PFSK-1 (cell line): ENCODE results near the gene ALMS1.

Experiments used
- FOXP2 ChIP-seq: optimal IDR thresholded peaks from 2 replicates; pipeline ENCODE3; 2011; ENCODE audit warnings: borderline replicate concordance, control low read depth, inconsistent platforms; ENCODE audit not compliant: insufficient read depth; ENCODE audit errors: extremely low read length, extremely low read depth
- POLR2AphosphoS5 ChIP-seq: IDR thresholded peaks from 2 replicates; pipeline ENCODE4 v1.6.1; 2012; ENCODE audit warnings: low read depth, mild to moderate bottlenecking, control low read depth, low read length, moderate library complexity
- SIN3A ChIP-seq: IDR thresholded peaks from 2 replicates; pipeline ENCODE4 v1.6.1; 2012; ENCODE audit warnings: mild to moderate bottlenecking, low read length, moderate library complexity, borderline replicate concordance; ENCODE audit not compliant: insufficient read depth
- TAF1 ChIP-seq: IDR thresholded peaks from 2 replicates; pipeline ENCODE4 v1.6.1; 2012; ENCODE audit warnings: low read length, control low read depth, borderline replicate concordance; ENCODE audit not compliant: insufficient read depth
- TF ChIP-seq, protein P1 (sequence below), 2 experiments: IDR thresholded peaks; 2 replicates each; pipeline versions ENCODE4 v1.6.1 to v1.8.0; 2011 to 2012; ENCODE audit warnings: low read depth in 2 of 2, low read length in 2 of 2, control low read depth in 1 of 2, inconsistent platforms in 1 of 2, mild to moderate bottlenecking in 1 of 2, moderate library complexity in 1 of 2; ENCODE audit not compliant: insufficient read depth in 1 of 2

- TF ChIP-seq, protein P1, sequence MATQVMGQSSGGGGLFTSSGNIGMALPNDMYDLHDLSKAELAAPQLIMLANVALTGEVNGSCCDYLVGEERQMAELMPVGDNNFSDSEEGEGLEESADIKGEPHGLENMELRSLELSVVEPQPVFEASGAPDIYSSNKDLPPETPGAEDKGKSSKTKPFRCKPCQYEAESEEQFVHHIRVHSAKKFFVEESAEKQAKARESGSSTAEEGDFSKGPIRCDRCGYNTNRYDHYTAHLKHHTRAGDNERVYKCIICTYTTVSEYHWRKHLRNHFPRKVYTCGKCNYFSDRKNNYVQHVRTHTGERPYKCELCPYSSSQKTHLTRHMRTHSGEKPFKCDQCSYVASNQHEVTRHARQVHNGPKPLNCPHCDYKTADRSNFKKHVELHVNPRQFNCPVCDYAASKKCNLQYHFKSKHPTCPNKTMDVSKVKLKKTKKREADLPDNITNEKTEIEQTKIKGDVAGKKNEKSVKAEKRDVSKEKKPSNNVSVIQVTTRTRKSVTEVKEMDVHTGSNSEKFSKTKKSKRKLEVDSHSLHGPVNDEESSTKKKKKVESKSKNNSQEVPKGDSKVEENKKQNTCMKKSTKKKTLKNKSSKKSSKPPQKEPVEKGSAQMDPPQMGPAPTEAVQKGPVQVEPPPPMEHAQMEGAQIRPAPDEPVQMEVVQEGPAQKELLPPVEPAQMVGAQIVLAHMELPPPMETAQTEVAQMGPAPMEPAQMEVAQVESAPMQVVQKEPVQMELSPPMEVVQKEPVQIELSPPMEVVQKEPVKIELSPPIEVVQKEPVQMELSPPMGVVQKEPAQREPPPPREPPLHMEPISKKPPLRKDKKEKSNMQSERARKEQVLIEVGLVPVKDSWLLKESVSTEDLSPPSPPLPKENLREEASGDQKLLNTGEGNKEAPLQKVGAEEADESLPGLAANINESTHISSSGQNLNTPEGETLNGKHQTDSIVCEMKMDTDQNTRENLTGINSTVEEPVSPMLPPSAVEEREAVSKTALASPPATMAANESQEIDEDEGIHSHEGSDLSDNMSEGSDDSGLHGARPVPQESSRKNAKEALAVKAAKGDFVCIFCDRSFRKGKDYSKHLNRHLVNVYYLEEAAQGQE (IDR thresholded peaks at IDR 0.05; ENCODE audit: insufficient read depth in 1 of 2, low read depth in 2 of 2, low read length in 2 of 2): no peak
- TF ChIP-seq SIN3A: no peak
- no peak for TF ChIP-seq POLR2AphosphoS5
- no peak for TF ChIP-seq TAF1
- no peak for TF ChIP-seq FOXP2
Observed at GRCh38 chr2:73404409-73404808, 18.8 kb downstream of the ALMS1 start.
